GM12892 (cell line): ENCODE results near the gene RAB28.

Source experiments
- POLR2A ChIP-seq: IDR thresholded peaks from 2 replicates; pipeline ENCODE4 v1.6.1; 2011; ENCODE audit warnings: low read depth, low read length, control low read depth
- POLR2AphosphoS5 ChIP-seq: IDR thresholded peaks from 2 replicates; pipeline ENCODE4 v1.6.1; 2011; ENCODE audit warnings: low read depth, low read length, control low read depth
- TAF1 ChIP-seq: IDR thresholded peaks from 2 replicates; pipeline ENCODE4 v1.6.1; 2011; ENCODE audit warnings: low read depth, mild to moderate bottlenecking, control low read depth, low read length, borderline replicate concordance

GRCh38 chr4:13413729-13414437, 70.3 kb downstream of the RAB28 start:
- TF ChIP-seq POLR2A (no peak), POLR2AphosphoS5 (no peak), TAF1 (no peak)
